Measurements from ENCODE around the gene SLC34A2. TPM values are rescaled to one million over a fixed set of nuclear protein-coding genes. Genes with fewer than 3 reads are reported as not detected.
"Not testable (repeated sequence)": the region's sequence is repeated elsewhere in the genome, so short reads cannot be mapped to it uniquely, and the experiment has no call there.

Gene SLC34A2
- total RNA-seq, 1 donor from 2014 or later: not detected

- intact Hi-C loops (cut with micrococcal nuclease): not testable (repeated sequence)
These were observed 5.8 kb downstream of the SLC34A2 start for GRCh38 chr4:25661441-25661840.

- intact Hi-C loops (cut with micrococcal nuclease): no loop called here
These were observed 6.7 kb downstream of the SLC34A2 start for GRCh38 chr4:25662306-25662705.

GRCh38 chr4:25663781-25664180 is 8.1 kb downstream of the SLC34A2 start:
- intact Hi-C loops (cut with micrococcal nuclease): no loop called here

- intact Hi-C loops (cut with micrococcal nuclease): no loop called here
These were observed 10.5 kb downstream of the SLC34A2 start for GRCh38 chr4:25666031-25666630.

GRCh38 chr4:25667931-25668557 is 12.4 kb downstream of the SLC34A2 start:
- intact Hi-C loops (cut with micrococcal nuclease): no loop called here

- intact Hi-C loops (cut with micrococcal nuclease): no loop called here
These were observed 15.3 kb downstream of the SLC34A2 start for GRCh38 chr4:25670991-25671390.

- intact Hi-C loops (cut with micrococcal nuclease): no loop called here
These were observed 17.1 kb downstream of the SLC34A2 start for GRCh38 chr4:25672756-25673155.

GRCh38 chr4:25674386-25674785 is 18.7 kb downstream of the SLC34A2 start:
- intact Hi-C loops (cut with micrococcal nuclease): no loop called here

- intact Hi-C loops (cut with micrococcal nuclease): no loop called here
These were observed 20.6 kb downstream of the SLC34A2 start for GRCh38 chr4:25676221-25676620.

GRCh38 chr4:25677157-25677556 is 21.5 kb downstream of the SLC34A2 start:
- intact Hi-C loops (cut with micrococcal nuclease): no loop called here

- intact Hi-C loops (cut with micrococcal nuclease): no loop called here
These were observed 22.3 kb downstream of the SLC34A2 start for GRCh38 chr4:25677943-25678342.

GRCh38 chr4:25687773-25688172 is 32.1 kb downstream of the SLC34A2 start:
- intact Hi-C loops (cut with micrococcal nuclease): no loop called here

- intact Hi-C loops (cut with micrococcal nuclease): no loop called here
These were observed 38.8 kb downstream of the SLC34A2 start for GRCh38 chr4:25694466-25694865.

GRCh38 chr4:25696409-25696808 is 40.8 kb downstream of the SLC34A2 start:
- intact Hi-C loops (cut with micrococcal nuclease): no loop called here

GRCh38 chr4:25697516-25697915 is 41.9 kb downstream of the SLC34A2 start:
- intact Hi-C loops (cut with micrococcal nuclease): no loop called here

GRCh38 chr4:25700661-25701060 is 45.0 kb downstream of the SLC34A2 start:
- intact Hi-C loops (cut with micrococcal nuclease): no loop called here

- intact Hi-C loops (cut with micrococcal nuclease): no loop called here
These were observed 47.2 kb downstream of the SLC34A2 start for GRCh38 chr4:25702848-25703247.

- intact Hi-C loops (cut with micrococcal nuclease): no loop called here
These were observed 48.2 kb downstream of the SLC34A2 start for GRCh38 chr4:25703731-25704388.

- intact Hi-C loops (cut with micrococcal nuclease): no loop called here
These were observed 48.9 kb downstream of the SLC34A2 start for GRCh38 chr4:25704516-25704915.

- intact Hi-C loops (cut with micrococcal nuclease): no loop called here
These were observed 55.0 kb downstream of the SLC34A2 start for GRCh38 chr4:25710637-25711036.

- intact Hi-C loops (cut with micrococcal nuclease): no loop called here
These were observed 57.0 kb downstream of the SLC34A2 start for GRCh38 chr4:25712611-25713010.

- intact Hi-C loops (cut with micrococcal nuclease): no loop called here
These were observed 58.2 kb downstream of the SLC34A2 start for GRCh38 chr4:25713812-25714211.

GRCh38 chr4:25722964-25723363 is 67.3 kb downstream of the SLC34A2 start:
- intact Hi-C loops (cut with micrococcal nuclease): no loop called here
